K562 (cell line): ENCODE measurements around the gene PDE6B. TPM values are rescaled to one million over a fixed set of nuclear protein-coding genes. Genes with fewer than 3 reads are reported as not detected.

Source experiments
- ARID1B ChIP-seq: fragments of 450-650 bp; IDR thresholded peaks from 2 replicates; pipeline ENCODE4 v1.6.1; 2016; ENCODE audit warnings: antibody characterized with exemption, mild to moderate bottlenecking, inconsistent platforms
- ATF3 ChIP-seq, 2 experiments: fragments of 450-650 bp in 1 of 2; sonication (generic) in 1 of 2; formaldehyde crosslinking in 1 of 2; IDR thresholded peaks in 1 of 2; conservative IDR thresholded peaks in 1 of 2; 2 replicates each; pipeline versions ENCODE4 v1.6.1 to v1.8.1; 2016 to 2023; ENCODE audit warnings: mild to moderate bottlenecking in 2 of 2, moderate library complexity in 2 of 2, inconsistent platforms in 1 of 2, missing genetic modification reagents in 1 of 2
- CBFA2T3 ChIP-seq: fragments of 450-650 bp; IDR thresholded peaks from 2 replicates; pipeline ENCODE4 v1.6.1; 2017
- CBX2 ChIP-seq: fragments of 200-600 bp; sonication (generic); IDR thresholded peaks from one replicate; pipeline ENCODE4 v1.6.1; 2012; ENCODE audit warnings: mild to moderate bottlenecking, low read length, inconsistent platforms; ENCODE audit not compliant: insufficient read depth, poor library complexity, severe bottlenecking
- KLF16 ChIP-seq: IDR thresholded peaks from 2 replicates; pipeline ENCODE4 v1.6.1; 2016; ENCODE audit warnings: antibody characterized with exemption
- NFRKB ChIP-seq: fragments of 450-650 bp; IDR thresholded peaks from 2 replicates; pipeline ENCODE4 v1.6.1; 2016; ENCODE audit warnings: low read depth
- PHF20 ChIP-seq: fragments of 450-650 bp; IDR thresholded peaks from 2 replicates; pipeline ENCODE4 v1.6.1; 2018; ENCODE audit not compliant: partially characterized antibody
- RBM25 ChIP-seq: fragments of 200-400 bp; formaldehyde crosslinking; IDR thresholded peaks from 2 replicates; pipeline ENCODE4 v1.6.1; 2018; ENCODE audit warnings: low read length, low read depth, moderate library complexity; ENCODE audit not compliant: severe bottlenecking
- RCOR1 ChIP-seq, 2 experiments: IDR thresholded peaks; 2 replicates each; pipeline ENCODE4 v1.6.1; 2012; ENCODE audit warnings: low read depth in 2 of 2, low read length in 2 of 2, borderline replicate concordance in 1 of 2, improper control_type of control experiment in 1 of 2
- SMARCC2 ChIP-seq: fragments of 450-650 bp; IDR thresholded peaks from 2 replicates; pipeline ENCODE4 v1.6.1; 2017; ENCODE audit warnings: antibody characterized with exemption, moderate library complexity, mild to moderate bottlenecking, low read depth
- TARDBP ChIP-seq: fragments of 450-650 bp; IDR thresholded peaks from 2 replicates; pipeline ENCODE4 v1.6.1; 2016
- TCFL5 ChIP-seq: fragments of 250-450 bp; sonication (Bioruptor Pico); conservative IDR thresholded peaks from 2 replicates; pipeline ENCODE4 v1.6.1; 2021; ENCODE audit warnings: mild to moderate bottlenecking, moderate library complexity, matching md5 sums
- THAP12 ChIP-seq: fragments of 250-450 bp; sonication (Bioruptor Pico); IDR thresholded peaks from 2 replicates; pipeline ENCODE4 v1.9.0; 2021; ENCODE audit warnings: mild to moderate bottlenecking, inconsistent platforms
- U2AF1 ChIP-seq: fragments of 200-400 bp; formaldehyde crosslinking; optimal IDR thresholded peaks from 2 replicates; pipeline ENCODE3; 2017; ENCODE audit warnings: mild to moderate bottlenecking, low read depth, low read length, moderate library complexity
- ZNF121 ChIP-seq: sonication (generic); formaldehyde crosslinking; conservative IDR thresholded peaks from 2 replicates; pipeline ENCODE4 v1.8.0; 2022; ENCODE audit warnings: missing genetic modification reagents
- ZNF197 ChIP-seq: fragments of 200-800 bp; sonication (Bioruptor generic); IDR thresholded peaks from 2 replicates; pipeline ENCODE4 v1.6.1; 2016; ENCODE audit warnings: low read depth, missing genetic modification characterization, missing compliant biosample characterization
- ZNF316 ChIP-seq: fragments of 450-650 bp; IDR thresholded peaks from 2 replicates; pipeline ENCODE4 v1.6.1; 2016
- polyA plus RNA-seq, 8 experiments: library from polyadenylated mRNA; depleted of rRNA in 4 of 8; stranded (reverse) in 5 of 8; unstranded in 3 of 8; fragments of >200 nt; fragmentation: Nextera tagmentation in 2 of 8; fragmentation: Illumina TruSeq in 1 of 8; extraction: Ambion mirVana in 2 of 8; extraction: Trizol in 1 of 8; gene quantifications; 2 replicates each; pipeline versions ENCODE4 v1.2.1 to v1.2.3, GENCODE V29; 2011 to 2014; ENCODE audit warnings: inconsistent platforms in 1 of 8, missing spikeins in 1 of 8
- total RNA-seq, 7 experiments: library from RNA; depleted of rRNA in 6 of 7; stranded (reverse); fragments of >200 nt in 6 of 7; fragmentation: Illumina TruSeq in 2 of 7; extraction: Trizol in 2 of 7; gene quantifications; 2 replicates each; pipeline versions ENCODE4 v1.2.1 to v1.2.3, GENCODE V29; 2011 to 2021; ENCODE audit warnings: low replicate concordance in 1 of 7

The PDE6B gene
- total and polyA plus RNA-seq, 9 of the 15 experiments (the other 6 are each of a cell fraction or from before 2014, with no cell fraction given), result 0.04 TPM; not detected in 8

GRCh38 chr4:686413-687040 lies 61.2 kb downstream of the PDE6B start (continued):
- no peak for TF ChIP-seq KLF16
- no peak for TF ChIP-seq CBFA2T3
- TF ChIP-seq U2AF1, result no peak
- no peak for TF ChIP-seq SMARCC2
- no peak for TF ChIP-seq RBM25
- TF ChIP-seq NFRKB, result no peak
- peak; percentile 10 for TF ChIP-seq PHF20
- no peak for TF ChIP-seq TCFL5 (CRISPR knock-in tag)
- no peak for TF ChIP-seq ZNF121 (CRISPR knock-in tag)
- TF ChIP-seq ZNF197, result no peak
- TF ChIP-seq ZNF316, result no peak
- TF ChIP-seq RCOR1 (IDR thresholded peaks at IDR 0.05; ENCODE audit: borderline replicate concordance in 1 of 2, low read depth in 2 of 2, low read length in 2 of 2), result no peak
- no peak for TF ChIP-seq TARDBP
- no peak for TF ChIP-seq THAP12 (CRISPR knock-in tag)
- no peak for TF ChIP-seq ARID1B
- no peak for TF ChIP-seq CBX2
- peak; percentile 25; the same call in 1 of the 2 replicates for TF ChIP-seq ATF3 (IDR thresholded peaks at IDR 0.05)
- no peak for TF ChIP-seq ATF3 (CRISPR knock-in tag; conservative IDR thresholded peaks at IDR 0.05)
